ENCODE measurements around the gene KAT14. TPM values are rescaled to one million over a fixed set of nuclear protein-coding genes. Genes with fewer than 3 reads are reported as not detected.
"Not testable (repeated sequence)": the region's sequence is repeated elsewhere in the genome, so short reads cannot be mapped to it uniquely, and the experiment has no call there.

The KAT14 gene
- total RNA-seq, 1 donor from 2014 or later = 17.9 TPM

DNA sequence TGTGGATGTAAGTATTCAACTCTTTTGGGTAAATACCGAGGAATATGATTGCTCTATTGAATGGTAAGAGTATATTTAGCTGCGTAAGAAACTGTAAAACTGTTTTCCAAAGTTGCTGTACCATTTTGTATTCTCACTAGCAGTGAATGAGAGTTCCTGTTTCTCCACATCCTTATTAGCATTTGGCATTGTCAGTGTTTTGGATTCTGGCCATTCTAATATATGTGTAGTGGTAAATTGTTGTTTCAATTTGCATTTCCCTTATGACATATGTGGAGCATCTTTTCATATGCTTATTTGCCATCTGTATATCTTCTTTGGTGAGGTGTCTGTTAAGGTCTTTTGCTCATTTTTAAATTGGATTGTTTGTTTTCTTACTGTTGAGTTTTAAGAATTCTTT is 29.3 kb upstream of the KAT14 start:
- no peaks in the 10 kb centered on the region for H3K36me3 Mint-ChIP-seq (ENCODE audit: low read depth)
- H3K27ac Mint-ChIP-seq = no peak overlapping the region
- H3K9me3 Mint-ChIP-seq = no peaks in the 10 kb centered on the region
- H3K4me1 Mint-ChIP-seq (ENCODE audit: low read depth) = no peaks in the 10 kb centered on the region
- peaks cover 6% of the 10 kb centered on the region for H3K27me3 Mint-ChIP-seq (ENCODE audit: insufficient read depth)
- intact Hi-C loops (cut with micrococcal nuclease) = no loop called here
- H3K4me3 Mint-ChIP-seq = no peak overlapping the region
- no peak for DNase-seq (ENCODE audit: low spot score)

DNA sequence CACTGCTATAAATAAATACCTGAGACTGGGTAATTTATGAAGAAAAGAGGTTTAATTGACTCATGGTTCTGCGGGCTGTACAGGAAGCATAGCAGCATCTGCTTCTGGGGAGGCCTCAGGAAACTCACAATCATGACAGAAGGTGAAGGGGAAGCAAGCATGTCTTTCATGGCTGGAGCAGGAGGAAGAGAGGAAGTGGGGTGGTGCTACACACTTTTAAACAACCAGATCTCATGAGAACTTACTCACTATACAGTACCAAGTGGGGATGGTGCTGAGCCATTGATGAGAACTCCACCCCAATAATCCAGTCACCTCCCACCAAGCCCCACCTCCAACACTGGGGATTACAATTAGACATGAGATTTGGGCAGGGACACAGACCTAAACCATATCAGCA is 9.1 kb upstream of the KAT14 start:
- intact Hi-C loops (cut with micrococcal nuclease); H3K27ac Mint-ChIP-seq; DNase-seq (ENCODE audit: low spot score); H3K4me3 Mint-ChIP-seq; H3K36me3 Mint-ChIP-seq (ENCODE audit: low read depth); H3K4me1 Mint-ChIP-seq (ENCODE audit: low read depth); H3K9me3 Mint-ChIP-seq: not testable (repeated sequence)
- peaks cover 14% of the 10 kb centered on the region for H3K27me3 Mint-ChIP-seq (ENCODE audit: insufficient read depth)

DNA sequence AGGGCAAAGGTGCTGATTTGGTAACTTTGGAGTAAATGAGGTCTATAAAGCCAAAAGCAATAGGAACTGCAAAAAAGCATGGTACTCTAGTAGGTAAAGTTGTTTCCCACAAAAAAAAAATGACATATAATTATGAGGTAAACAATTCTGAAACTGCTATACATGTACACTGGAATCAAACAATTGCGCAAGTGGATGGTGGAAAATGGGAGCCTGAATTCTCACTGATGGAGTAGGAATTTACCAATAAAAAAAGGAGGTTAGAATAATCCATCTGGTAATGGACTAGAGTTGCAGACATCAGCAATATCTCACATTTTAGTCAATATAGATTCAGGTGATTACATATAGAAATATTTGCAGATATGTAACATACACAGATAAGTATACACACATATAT is 5.0 kb upstream of the KAT14 start:
- no peak for DNase-seq (ENCODE audit: low spot score)
- intact Hi-C loops (cut with micrococcal nuclease) = loop anchor here (10.0 kb wide), 5 partner anchors 138 to 1882 kb away; partner anchors contain the start of genes BFSP1 and NAA20
- Mint-ChIP-seq H3K4me1 (ENCODE audit: low read depth) (peaks cover 11% of the 10 kb centered on the region), H3K9me3 (peaks cover 7% of the 10 kb centered on the region), H3K27me3 (ENCODE audit: insufficient read depth) (peaks cover 3% of the 10 kb centered on the region), H3K27ac (no peak overlapping the region), H3K36me3 (ENCODE audit: low read depth) (no peaks in the 10 kb centered on the region), H3K4me3 (no peak overlapping the region)

DNA sequence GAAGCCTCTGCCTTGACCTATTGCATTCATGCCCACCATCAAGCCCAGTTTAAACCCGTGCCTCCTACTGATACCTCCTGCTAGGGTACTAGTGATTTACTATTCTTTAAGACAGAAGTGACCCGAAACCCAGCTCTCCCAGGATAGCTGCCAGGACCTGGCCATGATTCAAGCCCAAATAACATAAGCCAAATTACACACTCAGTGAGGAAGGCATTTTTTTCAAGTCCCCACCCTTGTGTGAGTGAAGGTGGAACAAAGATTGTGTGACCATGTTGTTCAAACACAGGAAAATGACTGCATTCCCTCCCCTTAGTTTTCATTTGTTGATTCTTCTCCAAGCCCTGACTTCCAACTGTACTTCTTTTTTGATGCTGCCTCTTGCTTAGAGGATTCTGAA is 3.7 kb upstream of the KAT14 start:
- peaks cover 9% of the 10 kb centered on the region for H3K4me1 Mint-ChIP-seq (ENCODE audit: low read depth)
- H3K36me3 Mint-ChIP-seq (ENCODE audit: low read depth) = peaks cover 2% of the 10 kb centered on the region
- peaks cover 7% of the 10 kb centered on the region for H3K9me3 Mint-ChIP-seq
- H3K4me3 Mint-ChIP-seq = no peak overlapping the region
- H3K27ac Mint-ChIP-seq = no peak overlapping the region
- no peak for DNase-seq (ENCODE audit: low spot score)
- intact Hi-C loops (cut with micrococcal nuclease) = loop anchor here (10.0 kb wide), 5 partner anchors 139 to 1881 kb away; partner anchors contain the start of genes BFSP1 and NAA20
- H3K27me3 Mint-ChIP-seq (ENCODE audit: insufficient read depth) = peaks cover 3% of the 10 kb centered on the region

DNA sequence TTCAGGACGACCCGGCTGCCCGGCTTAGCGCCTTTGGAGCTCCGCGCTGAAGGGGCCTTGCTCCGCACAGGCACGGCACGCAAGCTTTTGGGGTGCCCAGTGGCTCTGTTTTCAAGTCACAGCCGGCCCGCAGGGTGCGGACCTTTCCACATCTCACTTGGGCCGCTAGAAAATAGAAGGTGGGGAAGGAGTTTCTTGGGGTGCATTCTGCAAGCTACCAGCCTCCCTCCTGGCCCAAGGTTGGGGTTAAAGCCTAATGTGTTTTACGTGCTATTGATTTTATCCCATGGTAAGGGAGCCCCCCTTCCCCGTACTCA is 561 bp downstream of the KAT14 start:
- intact Hi-C loops (cut with micrococcal nuclease) = loop anchor here (1.0 to 10.0 kb wide), 10 partner anchors 81 to 1877 kb away; partner anchors contain the start of genes BFSP1, DSTN, MGME1 and NAA20
- H3K9me3 Mint-ChIP-seq = no peaks in the 10 kb centered on the region
- H3K36me3 Mint-ChIP-seq (ENCODE audit: low read depth) = peaks cover 14% of the 10 kb centered on the region
- H3K4me3 Mint-ChIP-seq = peak overlapping the region; percentile 90
- peak overlapping the region; percentile 21 for H3K27ac Mint-ChIP-seq
- no peak for DNase-seq (ENCODE audit: low spot score)
- no peaks in the 10 kb centered on the region for H3K27me3 Mint-ChIP-seq (ENCODE audit: insufficient read depth)
- peaks cover 30% of the 10 kb centered on the region for H3K4me1 Mint-ChIP-seq (ENCODE audit: low read depth)

DNA sequence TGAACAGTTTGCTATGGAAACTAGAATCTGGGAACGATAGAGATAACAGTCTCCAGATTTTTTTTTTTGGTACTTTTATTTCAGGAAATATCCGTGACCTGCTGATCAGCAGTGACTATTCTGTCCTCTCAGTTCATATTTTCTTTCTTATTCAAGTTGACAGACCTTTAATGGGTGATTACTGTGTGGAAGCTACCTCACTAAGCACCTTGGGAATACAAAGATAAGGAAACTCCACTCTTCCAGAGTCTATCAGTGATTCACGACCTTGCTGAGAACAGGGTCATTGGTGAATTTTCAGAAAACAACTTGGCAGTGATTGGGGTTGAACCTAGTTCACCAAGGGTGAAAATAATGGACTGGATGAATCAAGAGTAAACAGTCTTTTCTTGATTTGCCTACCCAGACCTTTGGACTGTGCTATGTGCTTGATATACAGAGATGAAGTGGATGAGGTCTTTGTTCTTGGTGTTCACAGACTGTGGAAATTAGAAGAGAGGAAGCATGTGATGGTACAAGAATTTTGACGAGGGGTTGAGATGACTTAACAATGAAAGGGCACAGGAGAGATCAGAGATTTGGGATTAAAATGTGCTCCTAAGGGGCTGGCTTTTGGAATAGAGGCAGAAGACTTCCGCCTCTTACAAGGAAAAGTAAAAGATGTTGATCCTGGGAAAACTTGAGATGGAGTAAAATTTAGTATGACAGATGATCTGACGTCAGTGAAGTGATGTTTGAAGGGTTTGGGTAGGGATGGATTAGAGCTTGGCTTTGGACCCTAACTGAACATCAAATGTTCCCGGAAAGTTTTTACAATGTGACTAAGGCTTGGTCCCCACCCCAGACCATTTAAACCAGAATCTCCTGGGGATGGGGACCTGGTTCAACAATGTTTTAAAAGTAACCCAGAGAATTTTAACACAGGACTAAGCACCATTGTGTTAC is 1.2 kb downstream of the KAT14 start:
- H3K36me3 Mint-ChIP-seq (ENCODE audit: low read depth) = peaks cover 14% of the 10 kb centered on the region
- H3K27ac Mint-ChIP-seq = peak overlapping the region; percentile 21
- no peak for DNase-seq (ENCODE audit: low spot score)
- H3K9me3 Mint-ChIP-seq = no peaks in the 10 kb centered on the region
- intact Hi-C loops (cut with micrococcal nuclease) = loop anchor here (1.0 to 10.0 kb wide), 11 partner anchors 82 to 1876 kb away; partner anchors contain the start of genes BFSP1, DSTN, MGME1 and NAA20
- peak overlapping the region; percentile 90 for H3K4me3 Mint-ChIP-seq
- no peaks in the 10 kb centered on the region for H3K27me3 Mint-ChIP-seq (ENCODE audit: insufficient read depth)
- peaks cover 30% of the 10 kb centered on the region for H3K4me1 Mint-ChIP-seq (ENCODE audit: low read depth)

DNA sequence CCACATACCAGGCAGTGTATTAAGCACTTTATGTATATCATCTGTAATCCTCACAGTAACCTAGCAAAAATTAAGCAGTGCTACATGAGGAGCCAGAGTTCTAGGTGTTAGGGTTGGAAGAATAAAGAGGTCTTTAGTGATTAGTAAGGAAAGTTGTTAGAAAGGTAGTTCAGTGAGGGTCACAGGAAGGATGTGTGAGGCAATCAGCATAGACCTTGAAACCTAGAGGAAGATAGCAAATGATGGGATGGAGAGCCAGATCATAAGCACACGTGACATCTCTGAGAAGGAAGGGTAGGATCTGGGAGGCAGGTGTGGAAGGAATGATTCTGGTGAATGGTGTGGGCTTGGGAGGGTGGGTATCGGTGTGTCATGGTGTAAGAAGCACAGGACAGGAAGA is 2.2 kb downstream of the KAT14 start:
- H3K9me3 Mint-ChIP-seq = no peaks in the 10 kb centered on the region
- peaks cover 17% of the 10 kb centered on the region for H3K36me3 Mint-ChIP-seq (ENCODE audit: low read depth)
- peaks cover 30% of the 10 kb centered on the region for H3K4me1 Mint-ChIP-seq (ENCODE audit: low read depth)
- H3K27ac Mint-ChIP-seq = no peak overlapping the region
- no peaks in the 10 kb centered on the region for H3K27me3 Mint-ChIP-seq (ENCODE audit: insufficient read depth)
- intact Hi-C loops (cut with micrococcal nuclease) = loop anchor here (1.0 to 10.0 kb wide), 10 partner anchors 83 to 1875 kb away; partner anchors contain the start of genes BFSP1, DSTN, NAA20 and OVOL2
- no peak for DNase-seq (ENCODE audit: low spot score)
- peak overlapping the region; percentile 90 for H3K4me3 Mint-ChIP-seq

DNA sequence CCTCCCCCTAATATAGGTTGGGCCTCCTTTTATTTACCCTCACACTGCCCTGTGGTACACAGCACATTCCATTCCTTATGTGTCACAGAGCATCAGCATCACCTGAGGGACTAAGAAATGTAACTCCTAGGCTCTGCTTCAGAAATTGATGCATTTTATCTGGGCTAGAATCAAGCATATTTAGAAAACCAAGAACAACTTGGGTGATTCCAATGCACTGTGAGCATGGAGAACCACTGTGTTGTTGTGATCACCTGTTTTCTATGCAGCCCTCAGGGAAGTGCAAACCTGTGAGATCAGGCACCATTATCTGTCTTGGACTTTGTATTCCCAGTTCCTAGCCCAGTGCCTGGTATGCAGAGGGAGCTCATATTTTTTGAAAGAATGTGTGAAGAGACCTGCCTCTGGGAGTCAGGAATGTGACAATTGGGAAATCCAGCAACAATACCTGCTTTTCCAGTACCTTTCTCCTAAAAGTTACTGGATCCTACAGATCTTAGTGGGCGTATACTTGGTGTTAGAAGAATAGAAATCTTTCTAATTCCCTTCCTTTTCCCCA is 7.0 kb downstream of the KAT14 start:
- peaks cover 14% of the 10 kb centered on the region for H3K4me1 Mint-ChIP-seq (ENCODE audit: low read depth)
- DNase-seq (ENCODE audit: low spot score) = no peak
- no peaks in the 10 kb centered on the region for H3K9me3 Mint-ChIP-seq
- H3K4me3 Mint-ChIP-seq = no peak overlapping the region
- intact Hi-C loops (cut with micrococcal nuclease) = no loop called here
- H3K27ac Mint-ChIP-seq = no peak overlapping the region
- no peaks in the 10 kb centered on the region for H3K27me3 Mint-ChIP-seq (ENCODE audit: insufficient read depth)
- H3K36me3 Mint-ChIP-seq (ENCODE audit: low read depth) = peaks cover 19% of the 10 kb centered on the region

DNA sequence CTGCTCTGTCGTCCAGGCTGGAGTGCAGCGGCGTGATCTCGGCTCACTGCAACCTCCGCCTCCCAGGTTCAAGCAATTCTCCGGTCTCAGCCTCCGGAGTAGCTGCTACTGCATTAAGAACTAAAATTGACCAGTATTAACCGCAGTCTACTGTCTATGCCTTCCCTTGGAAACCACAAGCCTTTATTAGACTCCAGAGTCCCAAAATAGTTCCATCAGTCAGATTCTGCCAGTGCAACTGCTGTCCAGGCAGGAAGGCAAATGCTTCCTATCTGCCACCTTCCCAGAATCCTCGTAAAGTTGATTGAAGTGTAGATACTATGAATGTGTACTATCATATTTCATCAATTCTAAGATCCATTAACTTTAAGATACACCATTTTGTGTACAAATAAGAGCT is 16.7 kb downstream of the KAT14 start:
- Mint-ChIP-seq H3K4me3 (no peak overlapping the region), H3K27ac (no peak overlapping the region)
- intact Hi-C loops (cut with micrococcal nuclease) = no loop called here

DNA sequence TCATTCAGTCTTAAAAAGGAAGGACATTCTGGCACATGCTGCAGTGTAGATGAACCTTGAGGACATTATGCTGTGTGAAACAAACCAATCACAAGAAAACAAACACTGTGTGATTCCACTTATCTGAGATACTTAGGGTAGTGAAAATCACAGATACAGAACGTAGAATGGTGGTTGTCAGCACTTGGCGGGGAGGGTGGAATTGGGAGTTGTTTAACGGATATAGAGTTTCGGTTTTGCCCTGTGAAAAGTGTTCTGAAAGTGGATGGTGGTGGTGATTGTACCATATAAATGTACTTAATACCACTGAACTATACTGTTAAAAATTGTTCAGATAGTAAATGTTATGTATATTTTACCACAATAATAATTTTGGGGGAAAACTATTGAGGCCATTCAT is 18.4 kb downstream of the KAT14 start:
- peaks cover 11% of the 10 kb centered on the region for H3K36me3 Mint-ChIP-seq (ENCODE audit: low read depth)
- H3K4me3 Mint-ChIP-seq = no peak overlapping the region
- H3K9me3 Mint-ChIP-seq = no peaks in the 10 kb centered on the region
- intact Hi-C loops (cut with micrococcal nuclease) = no loop called here
- H3K27me3 Mint-ChIP-seq (ENCODE audit: insufficient read depth) = no peaks in the 10 kb centered on the region
- no peaks in the 10 kb centered on the region for H3K4me1 Mint-ChIP-seq (ENCODE audit: low read depth)
- H3K27ac Mint-ChIP-seq = no peak overlapping the region
- DNase-seq (ENCODE audit: low spot score) = no peak

More for the DNA sequence above, 16.7 kb downstream of the KAT14 start:
- no peaks in the 10 kb centered on the region for H3K27me3 Mint-ChIP-seq (ENCODE audit: insufficient read depth)
- H3K9me3 Mint-ChIP-seq = no peaks in the 10 kb centered on the region
- no peak for DNase-seq (ENCODE audit: low spot score)
- H3K4me1 Mint-ChIP-seq (ENCODE audit: low read depth) = no peaks in the 10 kb centered on the region
- H3K36me3 Mint-ChIP-seq (ENCODE audit: low read depth) = peaks cover 11% of the 10 kb centered on the region

DNA sequence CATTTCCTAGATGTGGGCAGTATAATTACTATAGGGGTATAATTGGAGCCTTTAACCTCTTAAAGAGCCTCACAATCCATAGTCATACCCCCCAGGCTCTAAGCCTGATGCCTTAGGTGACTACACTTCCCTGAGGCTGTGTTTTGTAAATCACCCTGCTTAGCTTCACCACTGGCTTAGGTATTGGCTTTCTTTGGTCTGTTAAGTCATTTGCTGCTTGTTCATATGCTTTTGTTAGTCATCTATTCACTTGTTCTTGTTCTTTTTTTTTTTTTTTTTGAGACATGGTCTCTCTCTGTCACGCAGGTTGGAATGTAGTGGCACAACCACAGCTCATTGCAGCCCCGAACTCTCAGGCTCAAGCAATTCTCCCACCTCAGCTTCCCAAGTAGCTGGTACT is 26.7 kb downstream of the KAT14 start:
- H3K4me1 Mint-ChIP-seq (ENCODE audit: low read depth) = peaks cover 20% of the 10 kb centered on the region
- intact Hi-C loops (cut with micrococcal nuclease) = no loop called here

DNA sequence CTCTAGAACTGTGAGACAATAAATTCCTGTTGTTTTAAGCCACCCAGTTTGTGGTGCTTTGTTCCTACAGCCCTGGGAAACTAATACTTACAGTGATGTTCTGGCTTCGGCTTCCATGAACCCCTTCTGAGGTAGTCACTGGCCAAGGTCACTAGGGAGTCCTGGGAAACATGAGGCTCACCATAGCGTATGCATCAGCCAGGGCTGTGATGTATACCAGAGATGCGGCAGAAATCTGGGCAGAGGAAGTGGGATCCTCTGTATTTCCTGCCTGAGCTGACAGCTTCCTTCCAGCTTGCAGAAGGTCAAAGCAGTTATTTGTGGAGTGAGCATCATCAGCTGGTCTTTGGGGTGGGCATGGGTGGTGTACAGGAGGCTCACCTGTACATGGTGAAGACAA is 27.9 kb downstream of the KAT14 start:
- H3K4me1 Mint-ChIP-seq (ENCODE audit: low read depth) = peaks cover 20% of the 10 kb centered on the region
- no peak overlapping the region for H3K27ac Mint-ChIP-seq
- H3K36me3 Mint-ChIP-seq (ENCODE audit: low read depth) = peaks cover 21% of the 10 kb centered on the region
- intact Hi-C loops (cut with micrococcal nuclease) = no loop called here
- H3K4me3 Mint-ChIP-seq = no peak overlapping the region
- H3K9me3 Mint-ChIP-seq = no peaks in the 10 kb centered on the region
- H3K27me3 Mint-ChIP-seq (ENCODE audit: insufficient read depth) = no peaks in the 10 kb centered on the region
- no peak for DNase-seq (ENCODE audit: low spot score)

More for the DNA sequence above, 26.7 kb downstream of the KAT14 start:
- Mint-ChIP-seq H3K4me3 (no peak overlapping the region), H3K27ac (no peak overlapping the region), H3K9me3 (no peaks in the 10 kb centered on the region), H3K36me3 (ENCODE audit: low read depth) (peaks cover 23% of the 10 kb centered on the region), H3K27me3 (ENCODE audit: insufficient read depth) (no peaks in the 10 kb centered on the region)
- no peak for DNase-seq (ENCODE audit: low spot score)

DNA sequence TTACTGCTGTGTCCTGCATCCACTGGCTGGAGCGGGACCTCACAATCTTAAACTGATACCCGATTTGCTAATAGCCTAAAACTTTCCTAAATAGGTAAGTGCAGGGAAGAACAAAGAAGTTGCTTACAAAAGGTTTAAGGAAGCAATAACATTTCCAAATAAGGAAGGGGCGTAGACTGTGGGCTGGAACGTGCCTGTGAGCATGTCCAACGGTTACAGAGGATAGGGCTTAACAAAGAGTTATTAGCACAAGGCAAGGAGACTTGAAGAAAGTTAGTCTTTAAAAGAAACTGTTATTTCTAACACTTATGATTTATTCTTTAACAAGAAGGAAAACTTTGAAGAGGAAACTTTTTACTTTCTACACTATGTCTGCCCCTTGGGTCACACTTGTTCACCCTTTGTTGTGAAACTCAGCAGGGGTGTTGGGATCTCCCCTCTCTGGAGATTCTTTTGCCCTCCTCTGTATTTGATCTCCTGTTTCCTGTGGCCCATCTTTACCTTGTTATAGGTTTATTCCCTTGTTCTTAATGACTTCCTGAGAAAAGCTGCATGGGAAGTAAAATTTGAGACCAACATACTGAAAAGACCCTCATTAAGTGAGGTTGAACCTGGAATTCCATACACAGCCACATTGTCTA is 28.7 kb downstream of the KAT14 start:
- H3K9me3 Mint-ChIP-seq = no peaks in the 10 kb centered on the region
- H3K27ac Mint-ChIP-seq = no peak overlapping the region
- H3K27me3 Mint-ChIP-seq (ENCODE audit: insufficient read depth) = no peaks in the 10 kb centered on the region
- peaks cover 20% of the 10 kb centered on the region for H3K4me1 Mint-ChIP-seq (ENCODE audit: low read depth)
- H3K4me3 Mint-ChIP-seq = no peak overlapping the region
- intact Hi-C loops (cut with micrococcal nuclease) = no loop called here
- no peak for DNase-seq (ENCODE audit: low spot score)
- H3K36me3 Mint-ChIP-seq (ENCODE audit: low read depth) = peaks cover 26% of the 10 kb centered on the region

Measured in activated T-helper 1 cell treated with anti-CD3 and anti-CD28 coated beads, Interleukin-12 subunit alpha, Interleukin-12 subunit beta, Interleukin-2, Interleukin-4 antibody, amounts not matched to agents 30 ng/mL and 10 ng/mL and 1 ng/mL, durations not matched to agents 14 hours and 24 hours and 36 hours (primary cell).